C4-2B (cell line): ENCODE results near the gene ZNF778.

ENCODE experiments used
- ZFX ChIP-seq: fragments of 450-650 bp; IDR thresholded peaks from 2 replicates; pipeline ENCODE4 v1.6.1; 2017
- TF ChIP-seq, protein P1 (sequence below): fragments of 450-650 bp; conservative IDR thresholded peaks from 2 replicates; pipeline ENCODE4 v1.5.1; 2017; ENCODE audit warnings: mild to moderate bottlenecking

DNA sequence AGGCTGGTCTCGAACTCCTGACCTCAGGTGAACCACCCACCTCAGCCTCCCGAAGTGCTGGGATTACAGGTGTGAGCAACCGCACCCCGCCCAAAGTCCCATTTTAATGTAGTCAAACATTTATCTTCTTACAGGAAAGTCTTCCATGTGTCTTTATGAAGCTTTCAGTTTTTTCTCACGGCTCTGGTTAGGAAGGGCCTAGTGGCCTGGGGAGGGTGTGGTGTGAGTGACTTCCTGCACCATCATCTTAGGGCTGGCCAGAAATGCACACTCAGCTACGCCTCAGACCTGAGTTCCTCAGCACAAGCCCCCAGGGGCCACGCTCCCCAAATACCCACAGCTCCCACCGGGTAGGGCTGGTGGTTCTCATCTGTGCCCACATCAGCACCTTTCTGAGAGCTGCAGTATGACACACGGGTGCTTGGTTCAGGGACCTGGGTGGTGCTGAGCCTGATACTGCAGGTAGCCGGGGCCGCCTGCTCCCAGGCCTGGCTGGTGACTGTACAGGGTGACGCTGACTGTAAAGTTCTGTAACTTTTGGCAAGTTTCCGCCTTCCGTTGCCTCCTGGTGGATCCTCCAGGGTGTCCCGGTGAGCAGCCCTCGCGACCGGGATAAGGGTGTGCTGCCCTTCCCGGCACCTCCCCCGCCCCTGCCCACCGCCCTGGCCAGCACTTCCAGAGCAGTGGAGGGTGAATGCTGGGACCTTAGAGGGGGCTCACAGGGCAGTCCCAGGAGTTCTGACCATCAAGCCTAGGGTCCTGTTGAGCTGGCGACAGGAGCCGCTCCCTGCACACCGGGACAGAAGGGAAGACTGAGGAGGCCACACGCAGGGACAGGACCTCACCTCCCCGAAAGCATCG lies 52.5 kb downstream of the ZNF778 start:
- TF ChIP-seq, protein P1, sequence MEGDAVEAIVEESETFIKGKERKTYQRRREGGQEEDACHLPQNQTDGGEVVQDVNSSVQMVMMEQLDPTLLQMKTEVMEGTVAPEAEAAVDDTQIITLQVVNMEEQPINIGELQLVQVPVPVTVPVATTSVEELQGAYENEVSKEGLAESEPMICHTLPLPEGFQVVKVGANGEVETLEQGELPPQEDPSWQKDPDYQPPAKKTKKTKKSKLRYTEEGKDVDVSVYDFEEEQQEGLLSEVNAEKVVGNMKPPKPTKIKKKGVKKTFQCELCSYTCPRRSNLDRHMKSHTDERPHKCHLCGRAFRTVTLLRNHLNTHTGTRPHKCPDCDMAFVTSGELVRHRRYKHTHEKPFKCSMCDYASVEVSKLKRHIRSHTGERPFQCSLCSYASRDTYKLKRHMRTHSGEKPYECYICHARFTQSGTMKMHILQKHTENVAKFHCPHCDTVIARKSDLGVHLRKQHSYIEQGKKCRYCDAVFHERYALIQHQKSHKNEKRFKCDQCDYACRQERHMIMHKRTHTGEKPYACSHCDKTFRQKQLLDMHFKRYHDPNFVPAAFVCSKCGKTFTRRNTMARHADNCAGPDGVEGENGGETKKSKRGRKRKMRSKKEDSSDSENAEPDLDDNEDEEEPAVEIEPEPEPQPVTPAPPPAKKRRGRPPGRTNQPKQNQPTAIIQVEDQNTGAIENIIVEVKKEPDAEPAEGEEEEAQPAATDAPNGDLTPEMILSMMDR = no peak
- no peak for TF ChIP-seq ZFX
